Measurements from ENCODE around the gene H2AZ2.
"Not testable (repeated sequence)": the region's sequence is repeated elsewhere in the genome, so short reads cannot be mapped to it uniquely, and the experiment has no call there.

Gene H2AZ2

DNA sequence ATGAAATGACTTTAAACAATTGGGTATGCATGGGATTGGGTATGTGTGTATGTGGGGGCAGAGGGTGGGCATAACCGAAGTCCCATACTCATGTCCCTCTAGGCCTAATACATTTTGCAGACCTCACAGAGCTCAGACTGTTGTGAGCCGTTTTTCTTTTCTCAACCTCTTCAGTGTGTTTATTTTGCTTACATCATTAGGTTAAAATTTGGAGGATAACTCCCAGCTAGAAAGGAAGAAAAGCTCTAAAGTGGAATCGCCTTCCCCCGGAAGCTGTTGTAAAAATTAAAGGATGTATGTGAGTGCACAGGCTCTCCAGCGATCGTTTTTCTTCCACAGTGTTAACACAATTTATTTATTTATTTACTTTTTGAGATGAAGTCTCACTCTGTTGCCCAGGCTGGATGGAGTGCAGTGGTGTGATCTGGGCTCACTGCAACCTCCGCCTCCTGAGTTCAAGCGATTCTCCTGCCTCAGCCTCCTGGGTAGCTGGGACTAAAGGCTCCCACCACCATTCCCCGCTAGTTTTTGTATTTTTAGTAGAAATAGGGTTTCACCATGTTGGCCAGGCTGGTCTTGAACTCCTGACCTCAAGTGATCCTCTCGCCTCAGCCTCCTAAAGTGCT is 1.5 kb upstream of the H2AZ2 start:
- peak overlapping the region; percentile 88 for H3K4me3 ChIP-seq (ENCODE audit: low read depth, low read length)
- DNase-seq (ENCODE audit: low read depth), result no peak
- TF ChIP-seq, protein P1, sequence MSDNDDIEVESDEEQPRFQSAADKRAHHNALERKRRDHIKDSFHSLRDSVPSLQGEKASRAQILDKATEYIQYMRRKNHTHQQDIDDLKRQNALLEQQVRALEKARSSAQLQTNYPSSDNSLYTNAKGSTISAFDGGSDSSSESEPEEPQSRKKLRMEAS (IDR thresholded peaks at IDR 0.05; ENCODE audit: low read depth, low read length), result no peak
- TF ChIP-seq CTCF (IDR thresholded peaks at IDR 0.05; ENCODE audit: low read depth, low read length) (no peak), POLR2A (IDR thresholded peaks at IDR 0.05; ENCODE audit: extremely low read depth, insufficient read length) (no peak), MYC (IDR thresholded peaks at IDR 0.05; ENCODE audit: low read depth, low read length) (no peak)

DNA sequence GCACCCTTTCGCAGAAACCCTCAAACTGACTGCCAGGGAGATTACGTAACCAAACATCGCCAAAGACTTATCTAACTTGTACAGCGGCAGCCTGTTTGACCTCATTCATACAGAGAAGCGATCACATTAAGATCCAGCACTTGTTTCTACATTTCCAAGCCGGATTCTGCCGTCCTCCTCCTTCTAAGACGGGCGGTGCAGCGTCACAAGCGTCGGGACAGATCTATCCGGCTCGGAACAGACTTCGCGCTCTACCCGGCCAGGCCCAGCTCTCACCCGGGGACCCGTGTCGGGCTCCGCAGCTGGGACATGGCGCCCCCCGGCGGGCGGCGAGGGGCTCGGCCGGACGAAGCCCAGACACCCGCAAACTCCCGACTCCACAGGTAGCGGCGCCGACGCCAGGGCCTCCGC is 373 bp downstream of the H2AZ2 start:
- peak overlapping the region; percentile 93 for H3K4me3 ChIP-seq (ENCODE audit: low read depth, low read length)
- TF ChIP-seq POLR2A (IDR thresholded peaks at IDR 0.05; ENCODE audit: extremely low read depth, insufficient read length) (no peak), CTCF (IDR thresholded peaks at IDR 0.05; ENCODE audit: low read depth, low read length) (peak; percentile 82), MYC (IDR thresholded peaks at IDR 0.05; ENCODE audit: low read depth, low read length) (peak; percentile 13; the same call in 1 of the 2 replicates)
- TF ChIP-seq, protein P1 (IDR thresholded peaks at IDR 0.05; ENCODE audit: low read depth, low read length), result peak; percentile 1; the same call in 1 of the 2 replicates
- peak; percentile 95 for DNase-seq (ENCODE audit: low read depth)

- peak overlapping the region; percentile 93 for H3K4me3 ChIP-seq (ENCODE audit: low read depth, low read length)
- TF ChIP-seq POLR2A (IDR thresholded peaks at IDR 0.05; ENCODE audit: extremely low read depth, insufficient read length) (no peak), CTCF (IDR thresholded peaks at IDR 0.05; ENCODE audit: low read depth, low read length) (no peak), MYC (IDR thresholded peaks at IDR 0.05; ENCODE audit: low read depth, low read length) (0 out of 2 replicates have a peak, but pooled peaks have one; percentile 44)
- TF ChIP-seq, protein P1 (IDR thresholded peaks at IDR 0.05; ENCODE audit: low read depth, low read length), result peak; percentile 40
- DNase-seq (ENCODE audit: low read depth), result no peak
Measured at GRCh38 chr7:44846816-44847508, 925 bp downstream of the H2AZ2 start.

GRCh38 chr7:44846390-44846789 is 1.5 kb downstream of the H2AZ2 start:
- H3K4me3 ChIP-seq (ENCODE audit: low read depth, low read length), result peak overlapping the region; percentile 93
- not testable (repeated sequence) for DNase-seq (ENCODE audit: low read depth)

DNA sequence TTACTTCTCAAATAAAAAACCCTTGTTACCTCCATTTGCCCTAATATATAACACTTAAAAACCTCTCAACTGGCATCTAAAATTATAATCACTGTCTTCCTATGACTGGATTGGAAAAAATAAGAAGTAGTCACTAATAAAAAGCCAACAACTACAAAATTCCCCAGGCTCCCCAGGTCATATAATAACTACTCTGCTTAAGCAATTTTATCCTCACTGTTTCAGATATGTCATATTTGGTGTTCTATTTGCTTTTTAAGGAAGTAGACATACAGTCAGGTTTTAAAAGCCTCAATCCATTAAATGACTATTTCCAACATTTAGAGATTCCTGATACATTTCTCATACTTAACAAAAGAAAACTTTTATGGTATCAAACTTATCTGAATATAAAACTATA is 2.4 kb downstream of the H2AZ2 start:
- TF ChIP-seq MYC (IDR thresholded peaks at IDR 0.05; ENCODE audit: low read depth, low read length) (no peak), POLR2A (IDR thresholded peaks at IDR 0.05; ENCODE audit: extremely low read depth, insufficient read length) (no peak), CTCF (IDR thresholded peaks at IDR 0.05; ENCODE audit: low read depth, low read length) (no peak)
- TF ChIP-seq, protein P1 (IDR thresholded peaks at IDR 0.05; ENCODE audit: low read depth, low read length), result no peak

DNA sequence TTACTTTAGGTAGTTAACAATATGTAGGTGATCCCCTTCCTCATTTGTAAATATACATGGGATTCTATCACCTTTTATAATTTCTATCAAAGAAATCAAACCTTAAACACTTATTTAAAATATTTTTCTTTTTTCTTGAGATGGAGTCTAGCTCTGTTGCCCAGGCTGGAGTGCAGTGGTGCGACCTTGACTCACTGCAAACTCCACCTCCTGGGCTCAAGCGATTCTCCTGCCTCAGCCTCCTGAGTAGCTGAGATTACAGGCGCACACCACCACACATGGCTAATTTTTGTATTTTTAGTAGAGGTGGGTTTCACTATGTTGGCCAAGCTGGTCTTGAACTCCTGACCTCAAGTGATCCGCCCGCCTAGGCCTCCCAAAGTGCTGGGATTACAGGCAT is 4.4 kb downstream of the H2AZ2 start:
- DNase-seq (ENCODE audit: low read depth), result not testable (repeated sequence)
- H3K4me3 ChIP-seq (ENCODE audit: low read depth, low read length), result peak overlapping the region; percentile 16

More for the DNA sequence above, 2.4 kb downstream of the H2AZ2 start:
- H3K4me3 ChIP-seq (ENCODE audit: low read depth, low read length), result peak overlapping the region; percentile 93
- DNase-seq (ENCODE audit: low read depth), result peak; percentile 56

- not testable (repeated sequence) for H3K4me3 ChIP-seq (ENCODE audit: low read depth, low read length); DNase-seq (ENCODE audit: low read depth)
Measured at GRCh38 chr7:44842675-44843074, 5.2 kb downstream of the H2AZ2 start.
